GM18517 (cell line): ENCODE results near the gene BRD4.

Experiments used
- ATAC-seq: cut with Tn5 transposase; IDR thresholded peaks from one replicate; pipeline ENCODE4 v1.9.1; 2021; ENCODE audit warnings: mild to moderate bottlenecking, moderate library complexity; ENCODE audit not compliant: unreplicated experiment

The BRD4 gene

DNA sequence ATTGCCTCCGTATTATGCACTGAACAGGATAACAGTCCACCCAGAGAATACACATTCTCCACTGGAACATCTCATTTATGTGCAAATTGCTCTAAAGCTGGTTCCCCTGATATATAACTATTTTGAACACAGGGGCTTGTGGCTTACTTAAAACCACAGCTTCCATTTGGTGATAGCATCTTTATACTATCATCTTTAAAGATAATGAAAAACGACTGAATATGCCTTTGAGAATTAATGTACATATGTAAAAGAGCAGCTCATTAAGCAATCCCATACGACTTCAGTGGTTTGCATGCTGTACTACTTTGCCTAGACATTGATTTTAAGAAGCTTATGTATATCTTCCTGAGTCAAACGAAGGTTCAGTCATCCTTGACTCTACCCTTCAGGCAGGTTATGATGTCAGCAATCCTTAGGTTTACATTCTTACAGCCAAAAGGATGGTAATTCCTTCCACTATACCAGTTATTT lies 40.8 kb downstream of the BRD4 start:
- ATAC-seq: no peak

GRCh38 chr19:15291089-15291488 lies 41.2 kb downstream of the BRD4 start:
- ATAC-seq: no peak

DNA sequence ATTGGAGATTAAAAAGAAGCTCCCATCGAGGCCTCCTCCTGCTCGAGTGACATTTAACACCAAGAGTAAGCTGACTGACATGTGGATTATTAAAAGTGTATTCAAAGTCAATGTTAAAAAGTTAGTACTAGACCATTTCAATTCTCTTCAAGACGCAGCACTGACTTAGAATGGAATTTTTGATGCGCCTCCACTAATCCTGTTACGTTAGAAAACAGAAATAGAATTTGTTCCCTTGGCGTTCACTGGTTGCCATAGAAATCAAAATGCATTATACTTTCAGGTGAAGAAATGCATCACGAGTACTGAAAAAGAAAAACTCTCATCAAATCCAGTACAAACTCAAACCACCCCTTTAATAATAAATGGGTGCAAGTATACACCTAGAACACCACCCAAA lies 42.2 kb downstream of the BRD4 start:
- no peak for ATAC-seq

DNA sequence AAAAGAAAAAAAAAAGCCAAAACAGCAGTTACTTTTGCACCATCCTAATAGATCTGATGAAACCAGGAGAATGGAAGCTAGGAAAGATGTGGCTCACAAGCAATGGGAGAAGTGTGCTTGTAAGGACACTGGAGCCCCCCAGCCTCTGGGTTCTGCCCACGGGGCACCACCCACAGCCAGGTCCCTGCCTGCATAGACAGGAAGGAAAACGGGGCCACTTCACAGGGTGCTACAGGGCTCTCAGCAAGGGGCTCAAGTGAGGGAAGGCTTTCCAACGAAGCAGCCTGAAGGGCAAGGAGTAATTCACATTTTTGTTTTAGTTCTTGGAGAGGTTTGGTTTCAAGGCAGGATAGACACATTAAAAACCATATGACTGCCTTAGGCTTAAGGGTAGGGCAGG lies 42.7 kb downstream of the BRD4 start:
- ATAC-seq: no peak

DNA sequence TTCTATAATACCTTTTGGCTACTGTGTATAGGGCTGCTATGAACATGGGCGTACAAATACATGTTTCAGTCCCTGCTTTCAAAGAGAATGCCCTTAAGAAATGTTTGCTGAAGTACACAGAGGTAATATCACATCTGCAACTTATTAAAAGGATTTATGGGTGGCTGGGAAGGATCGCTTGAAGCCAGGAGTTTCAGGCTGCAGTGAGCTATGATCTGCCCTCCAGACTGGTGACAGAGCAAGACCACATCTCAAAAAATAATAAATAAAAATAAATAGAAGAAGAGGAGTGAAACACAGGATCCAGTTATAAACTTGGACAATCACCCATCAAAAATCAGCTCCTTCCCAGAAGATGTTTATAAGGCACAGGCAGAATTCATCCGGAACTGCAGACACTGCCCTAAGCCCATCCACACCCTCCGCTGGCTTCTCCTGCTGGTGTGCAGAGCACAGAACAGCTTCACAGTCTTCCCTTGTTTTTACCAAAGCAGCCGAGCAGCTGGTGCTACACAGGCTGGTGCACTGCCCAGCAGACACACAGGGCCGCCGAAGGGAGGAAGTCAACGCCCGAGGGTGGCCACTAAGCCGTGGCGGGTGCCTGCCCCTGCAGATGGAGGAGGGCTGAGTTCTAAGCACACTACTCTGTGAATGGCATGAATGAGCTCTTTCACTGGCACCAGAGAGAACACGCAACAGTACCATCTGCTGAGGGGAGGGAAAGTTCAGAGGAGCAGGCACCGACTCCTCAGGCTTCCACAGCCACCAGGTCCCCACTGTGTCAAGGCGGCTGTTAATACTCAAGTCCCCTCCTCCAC lies 44.0 kb downstream of the BRD4 start:
- ATAC-seq: no peak

GRCh38 chr19:15287496-15287895 lies 44.8 kb downstream of the BRD4 start:
- ATAC-seq: no peak

- no peak for ATAC-seq
Measured at GRCh38 chr19:15286688-15287365, 45.5 kb downstream of the BRD4 start.

- ATAC-seq: no peak
Measured at GRCh38 chr19:15285896-15286591, 46.3 kb downstream of the BRD4 start.

- no peak for ATAC-seq
Measured at GRCh38 chr19:15284896-15285295, 47.4 kb downstream of the BRD4 start.

- ATAC-seq: no peak
Measured at GRCh38 chr19:15284091-15284490, 48.2 kb downstream of the BRD4 start.

GRCh38 chr19:15283141-15283883 lies 49.0 kb downstream of the BRD4 start:
- ATAC-seq: no peak

- no peak for ATAC-seq
Measured at GRCh38 chr19:15282311-15282705, 50.0 kb downstream of the BRD4 start.

- ATAC-seq: no peak
Measured at GRCh38 chr19:15280915-15281683, 51.2 kb downstream of the BRD4 start.

- ATAC-seq: no peak
Measured at GRCh38 chr19:15280048-15280725, 52.2 kb downstream of the BRD4 start.

- no peak for ATAC-seq
Measured at GRCh38 chr19:15279326-15279904, 52.9 kb downstream of the BRD4 start.

DNA sequence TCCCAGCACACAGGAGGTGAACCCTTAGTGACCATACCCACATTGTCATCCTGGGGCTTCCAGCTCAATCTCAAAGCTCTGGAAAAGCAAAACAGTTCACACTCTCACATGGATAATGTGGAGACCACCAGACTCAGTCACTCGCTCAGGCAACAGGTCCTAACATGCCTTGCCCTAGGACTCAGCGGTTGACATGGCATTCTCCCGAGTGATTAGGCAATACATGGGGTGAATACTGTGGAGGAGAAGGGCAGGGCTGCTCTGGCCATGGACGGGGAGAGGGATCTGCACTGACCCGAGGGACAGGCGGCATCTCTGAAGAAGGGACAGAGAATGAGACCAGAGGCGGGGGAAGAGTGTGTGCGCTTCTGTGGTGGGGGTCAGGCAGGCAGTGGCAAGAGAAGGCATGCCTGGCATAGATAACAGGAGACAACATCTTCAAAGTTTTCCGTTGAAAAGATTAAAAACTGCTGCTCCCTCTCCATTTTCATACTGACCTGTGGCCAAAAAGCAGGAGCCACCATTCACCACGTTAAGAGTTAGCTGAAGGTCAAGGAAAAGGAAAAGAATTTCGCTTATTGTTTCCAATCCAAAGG lies 55.6 kb downstream of the BRD4 start:
- no peak for ATAC-seq

DNA sequence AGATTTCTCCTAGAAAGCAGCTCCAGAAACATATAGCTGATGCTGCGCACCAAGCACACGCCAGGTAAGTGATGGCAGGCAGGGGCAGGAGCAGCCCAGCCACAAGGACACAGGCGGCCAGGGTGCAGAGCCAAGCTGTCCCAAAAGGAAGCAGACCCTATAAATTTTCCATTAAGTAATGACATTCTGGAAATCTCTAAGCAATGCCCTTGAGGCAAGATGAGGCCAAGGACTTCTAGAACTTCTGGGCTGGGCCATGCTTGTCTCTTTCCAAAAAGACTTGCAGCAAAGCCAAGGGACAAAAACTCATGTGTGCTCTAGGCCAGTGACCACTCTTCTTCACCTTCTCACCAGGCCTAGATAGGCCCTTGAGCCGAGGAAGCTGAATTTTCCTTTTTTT lies 57.9 kb downstream of the BRD4 start:
- no peak for ATAC-seq

GRCh38 chr19:15269806-15270205 lies 62.5 kb downstream of the BRD4 start:
- no peak for ATAC-seq

DNA sequence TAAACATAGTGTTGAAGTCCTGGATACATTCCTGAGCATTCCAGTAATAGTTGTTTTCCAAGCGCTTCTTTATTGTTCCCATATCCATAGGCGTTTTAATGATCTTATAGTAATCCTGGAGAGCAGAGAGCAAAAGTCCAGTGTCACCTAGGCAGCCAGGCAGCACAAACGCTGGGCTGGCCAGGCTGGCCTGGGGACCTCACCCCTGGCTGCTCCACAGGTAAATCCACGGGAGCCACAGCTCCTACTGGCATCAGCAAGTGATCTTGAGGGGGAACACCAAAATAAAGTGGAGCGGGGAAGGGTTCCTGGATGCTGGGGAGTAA lies 63.4 kb downstream of the BRD4 start:
- ATAC-seq: no peak
